Measurements from ENCODE around the gene EMC9. TPM values are rescaled to one million over a fixed set of nuclear protein-coding genes. Genes with fewer than 3 reads are reported as not detected.

The EMC9 gene
- total RNA-seq, 6 donors from 2014 or later = 8.6 to 13.8 (median 12.0) TPM

- peaks cover 28 to 58% (median 43%) of the 10 kb centered on the region in 4 donors for H3K36me3 ChIP-seq
- TF ChIP-seq, protein P1, sequence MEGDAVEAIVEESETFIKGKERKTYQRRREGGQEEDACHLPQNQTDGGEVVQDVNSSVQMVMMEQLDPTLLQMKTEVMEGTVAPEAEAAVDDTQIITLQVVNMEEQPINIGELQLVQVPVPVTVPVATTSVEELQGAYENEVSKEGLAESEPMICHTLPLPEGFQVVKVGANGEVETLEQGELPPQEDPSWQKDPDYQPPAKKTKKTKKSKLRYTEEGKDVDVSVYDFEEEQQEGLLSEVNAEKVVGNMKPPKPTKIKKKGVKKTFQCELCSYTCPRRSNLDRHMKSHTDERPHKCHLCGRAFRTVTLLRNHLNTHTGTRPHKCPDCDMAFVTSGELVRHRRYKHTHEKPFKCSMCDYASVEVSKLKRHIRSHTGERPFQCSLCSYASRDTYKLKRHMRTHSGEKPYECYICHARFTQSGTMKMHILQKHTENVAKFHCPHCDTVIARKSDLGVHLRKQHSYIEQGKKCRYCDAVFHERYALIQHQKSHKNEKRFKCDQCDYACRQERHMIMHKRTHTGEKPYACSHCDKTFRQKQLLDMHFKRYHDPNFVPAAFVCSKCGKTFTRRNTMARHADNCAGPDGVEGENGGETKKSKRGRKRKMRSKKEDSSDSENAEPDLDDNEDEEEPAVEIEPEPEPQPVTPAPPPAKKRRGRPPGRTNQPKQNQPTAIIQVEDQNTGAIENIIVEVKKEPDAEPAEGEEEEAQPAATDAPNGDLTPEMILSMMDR (IDR thresholded peaks at IDR 0.05) = no peak
- TF ChIP-seq EP300 (IDR thresholded peaks at IDR 0.05) (no peak), POLR2AphosphoS5 (IDR thresholded peaks at IDR 0.05) (no peak), POLR2A (IDR thresholded peaks at IDR 0.05) (no peak)
- no peak overlapping the region for H3K4me3 ChIP-seq
- H3K4me1 ChIP-seq = peaks cover 19 to 37% (median 23%) of the 10 kb centered on the region in 4 donors
- 97 to 100% methylated on average over 3 of the region's 3 CpGs for WGBS, 2 donors
- DNase-seq (no peak), ATAC-seq (ENCODE audit: low FRiP score in 2 of 2) (no peak)
- no peaks in the 10 kb centered on the region for H3K9me3 ChIP-seq
- H3K27ac ChIP-seq = no peak overlapping the region
- H3K27me3 ChIP-seq = no peaks in the 10 kb centered on the region
These were observed 8.0 kb upstream of the EMC9 start for GRCh38 chr14:24149302-24149969.

DNA sequence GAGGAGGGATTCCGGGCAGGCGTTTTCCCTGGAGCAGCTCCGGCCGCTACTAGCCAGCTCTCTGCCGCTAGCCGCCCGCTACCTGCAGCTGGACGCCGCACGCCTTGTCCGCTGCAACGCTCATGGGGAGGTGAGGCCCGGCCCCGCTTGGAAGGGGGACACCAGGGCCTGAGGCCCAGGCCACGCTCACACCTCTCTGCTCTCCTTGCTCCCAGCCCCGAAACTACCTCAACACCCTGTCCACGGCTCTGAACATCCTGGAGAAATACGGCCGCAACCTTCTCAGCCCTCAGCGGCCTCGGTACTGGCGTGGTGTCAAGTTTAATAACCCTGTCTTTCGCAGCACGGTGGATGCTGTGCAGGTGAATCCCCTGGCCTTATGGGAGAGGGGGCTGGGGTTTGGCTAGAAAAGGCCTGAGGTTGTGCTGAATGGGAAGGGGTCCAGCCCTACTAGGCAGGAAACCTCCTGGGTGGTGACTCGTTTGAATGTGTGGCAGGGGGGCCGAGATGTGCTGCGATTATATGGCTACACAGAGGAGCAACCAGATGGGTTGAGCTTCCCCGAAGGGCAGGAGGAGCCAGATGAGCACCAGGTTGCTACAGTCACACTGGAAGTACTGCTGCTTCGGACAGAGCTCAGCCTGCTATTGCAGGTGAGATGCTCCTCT is 6.5 kb upstream of the EMC9 start:
- ATAC-seq (ENCODE audit: low FRiP score in 2 of 2) = no peak
- no peak for TF ChIP-seq POLR2AphosphoS5 (IDR thresholded peaks at IDR 0.05)
- TF ChIP-seq, protein P1 (IDR thresholded peaks at IDR 0.05) = no peak
- no peak for TF ChIP-seq EP300 (IDR thresholded peaks at IDR 0.05)
- no peak for TF ChIP-seq POLR2A (IDR thresholded peaks at IDR 0.05)
- 10 to 13% methylated on average over 12 to 17 of the region's 29 CpGs for WGBS, 2 donors
- Histone ChIP-seq H3K9me3 (no peaks in the 10 kb centered on the region), H3K27ac (peak overlapping the region; percentile 87 to 96 (median 91)), H3K4me3 (peak overlapping the region; percentile 67 to 99 (median 93)), H3K36me3 (peaks cover 29 to 52% (median 43%) of the 10 kb centered on the region in 4 donors), H3K27me3 (no peaks in the 10 kb centered on the region), H3K4me1 (peaks cover 19 to 37% (median 23%) of the 10 kb centered on the region in 4 donors)
- no peak for DNase-seq

GRCh38 chr14:24146978-24147760 is 5.8 kb upstream of the EMC9 start, which contains the start of gene RNF31:
Gene RNF31 (plus strand): TSS chr14:24147498. CDS start chr14:24147699, 201 bp downstream.
- Histone ChIP-seq H3K27me3 (no peaks in the 10 kb centered on the region), H3K4me3 (peak within 1 kb of the TSS; percentile 67 to 99 (median 93)), H3K4me1 (peaks cover 22 to 41% (median 25%) of the 10 kb centered on the region in 4 donors), H3K27ac (peak within 1 kb of the TSS; percentile 87 to 96 (median 92)), H3K36me3 (peaks cover 29 to 45% (median 37%) of the 10 kb centered on the region in 4 donors), H3K9me3 (no peaks in the 10 kb centered on the region)
- DNase-seq (peak; percentile 94 to 99), ATAC-seq (ENCODE audit: low FRiP score in 2 of 2) (peak; percentile 97 to 98)
- WGBS, 2 donors = 0 to 1% methylated on average over 10 to 39 of the region's 57 CpGs
- TF ChIP-seq POLR2AphosphoS5 (IDR thresholded peaks at IDR 0.05) (peak; percentile 48 to 74), EP300 (IDR thresholded peaks at IDR 0.05) (no peak), POLR2A (IDR thresholded peaks at IDR 0.05) (peak in 3 of 4 donors; percentile 43 to 71 (median 70))

DNA sequence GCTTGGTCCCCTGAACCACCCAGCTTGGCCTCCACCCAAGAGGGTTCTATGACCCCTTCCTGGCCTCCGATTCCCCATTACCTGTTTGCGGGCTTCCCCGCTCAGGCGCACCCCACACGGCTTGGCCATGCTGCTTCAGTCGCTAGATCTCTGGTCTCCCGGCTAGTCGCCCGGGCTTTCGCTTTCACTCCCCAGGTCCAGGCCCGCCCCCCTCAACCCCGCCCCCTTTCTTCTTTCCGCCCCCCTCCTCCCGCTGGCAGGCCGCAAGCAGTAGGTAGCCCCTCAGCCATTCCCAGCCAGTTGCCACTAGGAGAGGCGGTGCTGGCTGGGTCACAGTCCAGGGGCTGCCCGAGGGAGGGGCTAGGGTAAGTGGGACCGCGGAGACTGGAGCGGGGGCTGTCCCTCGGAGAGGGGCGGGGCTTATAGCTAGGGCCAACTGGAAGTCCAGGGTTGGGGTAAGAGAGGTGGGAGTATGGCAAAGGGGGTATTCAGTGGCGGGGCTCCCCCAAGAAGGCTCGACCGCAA is 5.1 kb upstream of the EMC9 start, which contains the start of gene PSME2:
TSS of gene PSME2 (minus strand) at position 158 of the 525 bp plus-strand sequence. CDS start at position 129, 29 bp downstream.
- WGBS, 2 donors = 0 to 1% methylated on average over 16 to 24 of the region's 25 CpGs
- DNase-seq = peak; percentile 91 to 99
- TF ChIP-seq EP300 (IDR thresholded peaks at IDR 0.05) (no peak), POLR2A (IDR thresholded peaks at IDR 0.05) (peak in 2 of 4 donors; percentile 41 to 54), POLR2AphosphoS5 (IDR thresholded peaks at IDR 0.05) (peak; percentile 64 to 67)
- TF ChIP-seq, protein P1 (IDR thresholded peaks at IDR 0.05) = no peak
- peaks cover 26 to 45% (median 29%) of the 10 kb centered on the region in 4 donors for H3K4me1 ChIP-seq
- H3K36me3 ChIP-seq = peaks cover 24 to 38% (median 31%) of the 10 kb centered on the region in 4 donors
- H3K4me3 ChIP-seq = peak within 1 kb of the TSS; percentile 67 to 99 (median 93)
- peak within 1 kb of the TSS; percentile 87 to 96 (median 92) for H3K27ac ChIP-seq
- no peaks in the 10 kb centered on the region for H3K9me3 ChIP-seq
- peak; percentile 93 to 95 for ATAC-seq (ENCODE audit: low FRiP score in 2 of 2)
- H3K27me3 ChIP-seq = no peaks in the 10 kb centered on the region

Data from upper lobe of left lung (tissue), 6 donors.